GM08714 (cell line): ENCODE data around the gene RIN1.
A peak's percentile ranks its signal among the peaks of the same experiment; 100 is the strongest.
"Not testable (repeated sequence)": the region's sequence is repeated elsewhere in the genome, so short reads cannot be mapped to it uniquely, and the experiment has no call there.

Source experiments
- H3K4me3 ChIP-seq: fragments of 200-500 bp; sonication (Bioruptor generic); 2 replicates; pipeline ENCODE4 v1.5.1; 2014; ENCODE audit warnings: mild to moderate bottlenecking, low read length, inconsistent platforms
- ZNF274 ChIP-seq: IDR thresholded peaks from 2 replicates; pipeline ENCODE4 v1.6.1; 2012; ENCODE audit warnings: mild to moderate bottlenecking, low read depth, low read length

RIN1 gene

DNA sequence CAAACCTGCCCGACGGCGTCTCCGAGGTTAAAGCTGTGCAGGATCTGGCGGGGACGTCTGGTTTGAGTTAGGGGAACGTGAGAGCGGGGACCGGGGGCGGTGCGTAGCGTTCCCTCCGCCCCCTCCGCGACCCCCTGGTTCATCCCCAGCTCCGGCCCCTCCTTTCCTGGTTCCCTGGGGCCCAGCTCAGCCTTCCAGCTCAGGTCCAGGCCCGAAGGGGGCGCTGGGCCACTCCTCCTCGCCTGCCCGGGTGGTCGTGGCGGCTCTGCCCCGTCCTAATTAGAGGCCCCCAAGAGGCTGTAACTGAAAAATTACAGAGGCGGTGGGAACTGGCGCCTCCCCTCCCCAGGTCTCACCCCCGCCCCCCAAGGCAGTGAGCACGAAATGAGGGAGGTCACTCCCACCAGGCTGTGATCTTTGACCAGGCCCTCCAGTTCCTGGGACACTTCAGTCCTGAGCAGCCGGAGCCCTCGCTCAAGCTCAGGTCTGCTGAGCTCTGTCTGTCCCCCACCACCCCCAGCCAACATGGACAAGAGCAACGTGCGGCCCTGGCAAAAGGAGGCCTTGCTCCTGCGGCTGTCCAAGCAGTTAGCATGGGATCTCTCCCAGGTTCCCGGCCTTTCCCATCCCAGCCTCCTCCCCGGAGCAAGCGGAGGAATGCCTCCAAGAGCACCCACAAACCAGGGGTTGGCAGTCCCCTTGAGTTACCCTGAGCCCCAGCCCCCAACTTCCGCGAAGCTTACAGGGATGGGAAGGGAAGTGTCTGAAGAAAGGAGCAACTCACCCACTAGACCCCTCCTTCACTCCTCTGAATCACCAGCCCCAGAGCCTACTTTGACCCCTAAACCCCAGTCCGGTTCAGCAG, 22.7 kb downstream of the RIN1 start:
- no peak for TF ChIP-seq ZNF274

DNA sequence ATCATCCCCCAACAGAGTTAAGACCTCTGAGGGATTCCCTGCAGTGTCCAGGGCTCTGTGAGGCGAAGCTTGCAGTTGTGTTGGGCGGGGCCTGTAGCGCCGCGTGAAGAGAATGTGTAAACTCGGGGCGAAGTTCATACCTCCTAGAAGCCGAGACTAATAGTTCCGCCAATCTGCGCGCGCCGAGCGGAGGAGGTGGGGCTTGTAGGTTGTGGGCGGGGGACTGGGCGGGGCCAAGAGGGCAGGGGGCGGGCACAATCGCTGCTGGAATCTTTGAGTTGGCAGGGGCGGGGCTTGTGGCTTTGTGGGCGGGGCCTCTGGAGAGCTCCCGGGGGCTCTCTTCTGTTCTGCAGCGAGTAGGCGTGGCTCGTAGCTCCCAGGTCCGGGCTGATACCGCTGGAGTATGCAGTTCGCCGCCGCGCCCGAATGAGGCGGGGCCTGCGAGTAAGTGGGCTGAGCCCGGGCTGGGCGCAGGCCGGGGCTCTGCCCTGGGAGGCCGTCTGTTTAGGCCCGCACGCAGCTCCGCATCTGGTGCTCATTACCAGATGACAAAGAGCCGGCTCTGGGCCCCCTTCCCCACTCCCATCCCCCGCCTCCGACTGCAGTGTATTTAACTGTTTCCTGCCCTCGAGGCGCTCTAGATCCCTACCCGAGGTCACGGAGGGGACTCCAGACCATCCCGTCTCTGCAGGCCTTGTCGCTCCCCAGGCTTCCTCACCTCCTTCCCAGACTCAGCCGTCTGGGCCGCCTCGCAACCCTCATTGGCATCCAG, 23.5 kb downstream of the RIN1 start:
- TF ChIP-seq ZNF274, result no peak
- peak overlapping the region; percentile 66; the same call in 1 of the 2 replicates for H3K4me3 ChIP-seq

More for the DNA sequence above, 22.7 kb downstream of the RIN1 start:
- no peak overlapping the region; the same call in 1 of the 2 replicates for H3K4me3 ChIP-seq

DNA sequence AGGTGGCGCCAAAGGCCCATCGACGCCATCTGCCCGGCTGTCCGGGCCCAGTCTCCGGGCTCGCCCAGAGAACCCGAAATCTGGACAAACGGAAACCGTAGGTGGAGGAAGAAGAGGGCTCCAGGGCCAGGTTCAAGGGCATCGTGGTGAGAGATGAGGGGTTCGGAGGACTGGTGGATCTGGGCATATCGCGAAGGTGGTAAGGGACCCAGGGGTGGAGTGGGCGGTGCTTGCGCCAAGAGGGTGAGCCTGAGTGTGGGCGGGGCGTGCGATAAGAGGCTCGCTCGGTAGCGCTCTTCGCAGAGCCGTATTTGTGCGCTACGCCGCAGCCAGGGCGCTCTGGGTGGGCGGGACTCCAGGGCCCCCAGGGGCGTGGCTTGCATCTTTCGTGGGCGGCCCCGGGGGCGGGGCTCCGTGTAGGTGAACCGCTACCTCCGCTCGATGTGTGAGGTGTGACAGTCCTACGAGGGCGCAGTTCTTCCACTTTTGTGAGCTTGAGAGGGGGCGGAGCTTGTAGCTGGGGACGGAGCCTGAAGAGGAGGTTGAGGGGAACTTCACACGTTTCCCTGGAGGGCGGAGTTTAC, 24.2 kb downstream of the RIN1 start:
- no peak for TF ChIP-seq ZNF274
- H3K4me3 ChIP-seq, result peak overlapping the region; percentile 66; the same call in 1 of the 2 replicates

DNA sequence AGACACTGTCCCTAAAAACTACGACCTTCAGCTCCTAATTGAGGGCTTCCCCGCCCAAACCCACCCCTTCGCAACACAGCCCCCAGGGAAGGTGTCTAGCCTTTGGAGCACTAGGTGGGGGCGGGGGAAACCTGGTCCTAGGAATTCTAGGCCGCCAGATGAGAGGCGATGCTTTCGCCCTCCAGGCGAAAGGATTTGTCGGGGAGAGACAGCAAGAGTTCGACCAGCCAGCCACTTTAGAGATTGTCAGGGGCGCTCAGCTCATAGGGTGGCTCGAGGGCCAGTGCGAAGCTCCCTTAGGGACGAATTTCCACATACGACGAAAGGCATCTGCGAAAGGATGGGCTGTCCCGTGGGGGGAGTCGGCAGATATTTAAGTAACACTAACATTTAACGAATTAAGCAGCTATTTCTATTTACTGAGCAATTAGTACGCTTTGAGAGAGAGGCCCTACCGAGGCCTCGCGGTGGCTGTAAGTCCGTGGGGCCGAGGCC, 24.7 kb downstream of the RIN1 start:
- peak overlapping the region; percentile 66; the same call in 1 of the 2 replicates for H3K4me3 ChIP-seq
- no peak for TF ChIP-seq ZNF274

DNA sequence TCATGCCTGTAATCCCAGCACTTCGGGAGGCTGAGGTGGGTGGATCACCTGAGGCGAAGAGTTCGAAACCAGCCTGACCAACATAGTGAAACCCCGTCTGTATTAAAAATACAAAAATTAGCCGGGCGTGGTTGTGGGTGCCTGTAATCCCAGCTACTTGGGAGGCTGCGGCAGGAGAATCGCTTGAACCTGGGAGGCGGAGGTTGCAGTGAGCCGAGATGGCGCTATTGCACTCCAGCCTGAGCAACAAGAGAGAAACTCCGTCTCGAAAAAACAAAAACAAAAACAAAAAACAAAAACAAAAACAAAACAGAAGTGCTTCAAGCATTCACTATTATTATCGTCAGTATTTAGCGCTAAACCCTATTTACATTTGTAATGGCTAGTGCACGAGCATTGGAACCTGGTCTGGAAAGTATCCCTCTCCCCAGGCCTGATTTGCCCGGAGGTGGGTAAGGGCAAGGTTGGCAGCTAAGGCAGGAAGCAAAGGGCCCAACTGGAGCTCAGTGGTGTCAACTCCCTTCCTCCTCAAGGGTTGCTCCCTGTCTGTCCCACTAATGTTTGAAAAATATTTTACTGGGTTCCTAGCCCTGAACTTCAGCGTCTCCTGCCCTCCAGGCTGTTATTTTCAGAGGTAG, 25.3 kb downstream of the RIN1 start:
- not testable (repeated sequence) for H3K4me3 ChIP-seq

DNA sequence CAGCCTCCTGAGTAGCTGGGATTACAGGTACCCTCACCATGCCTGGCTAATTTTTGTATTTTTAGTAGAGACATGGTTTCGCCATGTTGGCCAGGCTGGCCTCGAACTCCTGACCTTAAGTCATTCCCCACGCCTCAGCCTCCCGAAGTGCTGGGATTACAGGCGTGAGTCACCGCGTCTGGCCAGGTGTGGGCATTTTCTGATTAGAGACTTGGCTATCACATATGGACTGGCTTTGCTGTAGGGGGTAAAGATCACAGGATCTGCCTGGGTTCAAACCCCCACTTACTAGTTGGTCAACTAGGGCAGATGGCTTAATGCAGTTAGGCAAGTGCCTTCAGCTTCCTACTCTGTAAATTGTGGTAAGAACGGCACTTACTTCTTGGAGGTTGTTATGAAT, 25.9 kb downstream of the RIN1 start:
- H3K4me3 ChIP-seq, result no peak overlapping the region
- no peak for TF ChIP-seq ZNF274

DNA sequence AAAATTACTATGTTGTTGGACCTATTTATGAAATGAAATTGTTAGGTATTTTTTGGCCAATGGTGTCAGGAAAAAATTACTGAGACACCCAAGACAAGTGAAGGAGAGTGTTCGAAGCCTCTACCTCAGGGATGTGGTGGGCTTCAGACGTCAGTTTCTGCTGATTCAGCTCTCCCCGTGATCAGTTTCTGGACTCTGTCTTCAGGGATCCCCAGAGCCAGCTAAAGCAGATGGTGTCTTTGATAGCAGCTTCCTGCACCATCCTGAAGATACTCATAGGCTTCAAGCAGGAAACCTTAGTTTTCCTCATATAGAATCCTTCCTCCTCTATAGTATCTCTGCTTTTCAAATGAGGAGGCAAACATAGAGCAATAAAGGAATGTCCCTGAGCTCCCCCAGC, 26.8 kb downstream of the RIN1 start:
- TF ChIP-seq ZNF274, result no peak
- H3K4me3 ChIP-seq, result no peak overlapping the region

DNA sequence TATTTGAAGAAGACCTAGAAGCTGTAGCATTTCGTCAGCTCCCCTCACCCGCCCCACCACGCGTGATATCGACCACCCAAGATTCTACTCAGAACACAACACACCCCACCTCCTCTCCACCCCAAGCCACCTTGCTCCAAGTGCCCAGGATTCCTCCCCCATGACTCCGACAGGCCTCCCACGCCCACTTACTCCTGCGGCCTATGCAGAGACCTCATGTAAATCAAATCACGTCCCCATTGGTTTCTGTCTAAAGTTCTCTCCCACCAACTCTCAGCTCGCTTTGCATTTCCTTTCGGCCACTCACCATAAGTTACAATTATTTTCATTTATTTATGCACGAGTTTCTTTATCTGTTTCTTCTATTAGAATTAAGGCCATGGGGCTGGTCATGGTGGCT, 33.6 kb downstream of the RIN1 start:
- H3K4me3 ChIP-seq, result no peak overlapping the region
- TF ChIP-seq ZNF274, result no peak

DNA sequence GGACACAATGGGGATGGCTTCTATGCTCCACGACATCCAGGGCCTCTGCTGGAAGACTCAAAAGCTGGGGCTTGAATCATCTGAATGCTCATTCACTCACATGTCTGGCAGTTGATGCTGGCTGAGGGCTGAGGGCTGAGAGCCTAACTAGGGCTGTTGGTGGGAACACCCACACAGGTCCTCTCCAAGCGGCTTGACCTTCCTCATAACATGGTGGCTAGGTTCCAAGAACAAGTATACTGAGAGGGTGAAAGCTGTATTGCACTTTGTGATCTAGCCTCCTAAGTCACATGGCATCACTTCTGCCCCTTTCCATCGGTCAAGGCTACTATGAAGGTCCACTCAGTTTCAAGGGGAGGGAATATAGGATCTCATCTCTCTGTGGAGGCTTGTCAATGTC, 37.0 kb downstream of the RIN1 start:
- no peak for TF ChIP-seq ZNF274
- H3K4me3 ChIP-seq, result no peak overlapping the region

DNA sequence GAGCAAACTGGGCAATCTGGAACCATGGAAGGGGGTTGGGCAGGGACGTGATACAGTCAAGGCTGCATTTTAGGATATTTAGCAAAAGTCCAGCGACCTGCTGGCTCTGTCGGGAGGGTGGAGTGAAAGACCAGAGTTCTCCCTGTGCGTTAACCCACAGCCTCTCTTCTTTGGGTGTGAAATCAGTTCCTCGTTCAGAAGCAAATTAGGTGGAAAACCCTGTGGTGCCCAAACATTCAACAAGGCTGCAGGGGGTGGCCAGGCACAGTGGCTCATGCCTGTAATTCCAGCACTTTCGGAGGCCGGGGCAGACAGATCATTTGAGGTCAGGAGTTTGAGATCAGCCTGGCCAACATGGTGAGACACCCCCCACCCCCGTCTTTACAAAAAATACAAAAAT, 38.6 kb downstream of the RIN1 start:
- TF ChIP-seq ZNF274, result no peak

DNA sequence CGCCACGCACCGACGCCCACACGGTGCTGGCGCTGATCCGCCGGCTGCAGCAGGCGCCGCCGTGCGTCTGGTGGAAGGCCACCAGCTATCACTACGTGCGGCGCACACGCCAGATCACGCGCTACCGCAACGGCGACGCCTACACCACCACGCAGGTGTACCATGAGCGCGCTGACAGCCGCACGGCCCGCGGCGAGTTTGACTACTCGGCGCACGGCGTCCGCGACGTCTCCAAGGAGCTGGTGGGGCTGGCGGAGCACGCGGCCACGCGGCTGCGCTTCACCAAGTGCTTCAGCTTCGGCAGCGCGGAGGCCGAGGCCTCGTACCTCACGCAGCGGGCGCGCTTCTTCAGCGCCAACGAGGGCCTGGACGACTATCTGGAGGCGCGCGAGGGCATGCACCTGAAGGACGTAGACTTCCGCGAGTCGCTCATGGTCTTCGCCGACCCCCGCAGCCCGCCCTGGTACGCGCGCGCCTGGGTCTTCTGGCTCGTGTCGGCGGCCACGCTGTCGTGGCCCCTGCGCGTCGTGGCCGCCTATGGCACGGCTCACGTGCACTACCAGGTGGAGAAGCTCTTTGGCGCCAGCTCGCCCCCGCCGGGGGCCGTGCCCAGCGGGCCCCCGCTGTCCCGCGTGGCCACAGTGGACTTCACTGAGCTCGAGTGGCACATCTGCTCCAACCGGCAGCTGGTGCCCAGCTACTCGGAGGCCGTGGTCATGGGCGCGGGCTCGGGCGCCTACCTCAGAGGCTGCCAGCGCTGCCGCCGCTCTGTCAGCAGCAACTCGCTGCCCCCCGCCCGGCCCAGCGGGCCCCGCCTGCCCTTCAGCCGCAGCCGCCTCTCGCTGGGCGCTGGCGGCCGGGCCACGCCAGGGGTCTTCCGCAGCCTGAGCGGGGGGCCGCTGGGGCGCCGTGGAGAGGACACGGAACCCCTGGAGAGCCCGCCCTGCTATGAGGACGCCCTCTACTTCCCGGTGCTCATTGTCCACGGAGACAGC, 41.3 kb downstream of the RIN1 start:
- no peak overlapping the region for H3K4me3 ChIP-seq
- no peak for TF ChIP-seq ZNF274

More for the DNA sequence above, 38.6 kb downstream of the RIN1 start:
- H3K4me3 ChIP-seq, result no peak overlapping the region

DNA sequence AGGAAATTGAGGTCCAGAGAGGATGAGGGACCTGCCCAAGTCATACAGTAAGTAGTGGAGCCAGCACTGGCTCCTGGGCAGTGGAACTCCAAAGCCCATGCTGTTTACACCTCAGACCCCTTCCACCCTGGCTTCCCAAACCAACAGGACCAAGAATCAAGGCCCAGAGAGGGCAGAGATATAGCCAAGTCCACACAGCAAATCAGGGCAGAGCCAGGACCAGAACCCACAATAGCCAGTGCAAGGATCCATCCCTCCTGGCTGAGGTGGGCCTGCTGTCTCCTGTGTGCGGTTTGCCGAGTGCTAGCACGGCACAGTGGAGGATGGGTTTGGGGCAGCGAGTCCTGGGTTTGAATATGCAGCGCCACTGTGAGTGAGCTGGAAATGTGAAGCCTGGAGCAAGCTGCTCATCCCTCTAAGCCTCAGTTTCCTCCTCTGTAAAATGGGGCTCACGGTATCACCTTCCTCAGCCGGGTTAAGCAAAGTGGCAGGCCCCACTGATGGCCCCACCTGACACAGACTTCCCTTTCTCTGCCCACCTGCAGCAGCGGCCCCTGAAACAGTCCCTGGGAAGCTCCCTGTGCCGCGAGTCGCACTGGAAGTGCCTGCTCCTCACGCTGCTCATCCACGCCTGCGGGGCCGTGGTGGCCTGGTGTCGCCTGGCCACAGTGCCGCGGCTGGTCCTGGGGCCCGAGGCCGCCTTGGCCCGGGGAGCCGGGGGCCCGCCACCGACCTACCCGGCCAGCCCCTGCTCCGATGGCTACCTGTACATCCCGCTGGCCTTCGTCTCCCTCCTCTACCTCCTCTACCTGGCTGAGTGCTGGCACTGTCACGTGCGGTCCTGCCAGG, 42.2 kb downstream of the RIN1 start:
- no peak overlapping the region for H3K4me3 ChIP-seq
- TF ChIP-seq ZNF274, result no peak
